GM18507 (cell line): ENCODE data around the gene VKORC1L1.
"Not testable (repeated sequence)": the region's sequence is repeated elsewhere in the genome, so short reads cannot be mapped to it uniquely, and the experiment has no call there.

Experiments used
- DNase-seq: peaks from one replicate; pipeline ENCODE4 v3.0.0; 2011; ENCODE audit warnings: low read depth; ENCODE audit not compliant: insufficient read length; ENCODE audit errors: extremely low spot score
- FAIRE-seq: peaks from 2 replicates; lab custom pipeline; 2011; peaks lifted over from hg19 to GRCh38; lab: Jason Lieb, UNC

VKORC1L1 gene

DNA sequence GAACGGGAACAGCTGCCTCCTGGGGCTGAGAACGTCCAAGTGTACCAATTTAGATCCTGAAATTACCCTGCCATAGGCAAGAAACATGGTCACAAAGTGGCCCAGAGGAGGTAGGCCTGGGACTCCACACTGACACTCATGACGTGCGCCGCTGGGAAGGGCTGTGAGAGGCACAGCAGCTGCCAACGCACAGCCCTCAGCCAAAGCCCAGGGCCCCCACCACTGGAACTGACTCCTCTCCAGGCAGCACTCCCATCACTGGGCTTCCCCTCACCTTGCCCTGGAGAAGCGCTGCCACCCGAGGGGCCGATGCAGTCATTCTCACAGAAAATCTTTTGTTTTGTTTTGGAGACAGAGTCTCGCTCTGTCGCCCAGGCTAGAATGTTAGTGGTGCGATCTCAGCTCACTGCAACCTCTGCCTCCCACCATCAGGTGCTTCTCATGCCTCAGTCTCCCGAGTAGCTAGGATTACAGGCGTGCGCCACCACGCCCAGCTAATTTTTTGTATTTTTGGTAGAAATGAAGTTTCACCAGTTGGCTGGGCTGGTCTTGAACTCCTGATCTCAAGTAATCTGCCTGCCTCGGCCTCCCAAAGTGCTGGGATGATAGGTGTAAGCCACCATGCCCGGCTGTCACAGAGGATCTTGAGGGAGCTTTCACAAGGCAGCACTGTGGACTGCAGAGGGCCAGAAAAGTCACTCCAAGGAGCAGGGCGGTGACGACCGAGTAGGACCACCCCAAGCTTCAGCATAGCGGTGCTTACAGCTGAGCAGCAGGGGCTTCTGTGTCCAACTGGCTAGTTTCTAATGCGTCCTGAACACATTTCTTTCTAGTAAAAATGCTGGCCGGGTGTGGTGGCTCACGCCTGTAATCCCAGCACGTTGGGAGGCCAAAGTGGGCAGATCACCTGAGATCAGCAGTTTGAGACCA, 95.6 kb downstream of the VKORC1L1 start:
- DNase-seq, result no peak
- FAIRE-seq, result no peak

DNA sequence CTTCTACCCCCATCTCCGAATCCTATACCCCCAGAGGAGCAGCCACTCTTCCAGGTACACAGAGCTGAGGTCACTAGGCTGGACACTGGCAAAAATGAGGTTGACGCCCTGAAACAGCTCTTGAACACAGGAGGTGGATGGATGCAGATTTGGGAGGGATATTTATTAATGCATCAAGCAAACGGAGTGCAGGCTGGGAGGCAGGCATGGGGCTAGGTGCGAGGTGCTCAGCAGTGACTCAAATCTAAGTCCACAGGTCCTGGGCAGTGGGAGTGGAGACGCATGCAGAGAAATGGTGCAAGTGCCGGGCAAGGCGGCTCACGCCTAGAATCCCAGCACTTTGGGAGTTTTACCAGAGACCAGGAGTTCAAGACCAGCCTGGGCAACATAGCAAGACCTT, 98.1 kb downstream of the VKORC1L1 start:
- FAIRE-seq, result no peak
- no peak for DNase-seq

DNA sequence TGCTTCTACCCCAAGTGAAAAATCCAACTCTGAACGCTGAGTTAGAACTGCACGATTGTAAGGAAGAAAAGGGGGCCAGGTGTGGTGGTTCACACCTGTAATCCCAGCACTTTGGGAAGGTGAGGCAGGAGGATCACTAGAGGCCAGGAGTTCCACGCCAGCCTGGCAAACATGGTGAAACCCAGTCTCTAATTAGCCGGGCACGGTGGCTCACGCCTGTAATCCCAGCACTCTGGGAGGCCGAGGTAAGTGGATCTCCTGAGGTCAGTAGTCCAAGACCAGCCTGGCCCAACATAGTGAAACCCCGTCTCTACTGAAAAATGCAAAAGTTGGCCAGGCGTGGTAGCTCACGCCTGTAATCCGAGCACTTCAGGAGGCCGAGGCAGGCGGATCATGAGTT, 100.1 kb downstream of the VKORC1L1 start:
- no peak for DNase-seq
- FAIRE-seq, result no peak

DNA sequence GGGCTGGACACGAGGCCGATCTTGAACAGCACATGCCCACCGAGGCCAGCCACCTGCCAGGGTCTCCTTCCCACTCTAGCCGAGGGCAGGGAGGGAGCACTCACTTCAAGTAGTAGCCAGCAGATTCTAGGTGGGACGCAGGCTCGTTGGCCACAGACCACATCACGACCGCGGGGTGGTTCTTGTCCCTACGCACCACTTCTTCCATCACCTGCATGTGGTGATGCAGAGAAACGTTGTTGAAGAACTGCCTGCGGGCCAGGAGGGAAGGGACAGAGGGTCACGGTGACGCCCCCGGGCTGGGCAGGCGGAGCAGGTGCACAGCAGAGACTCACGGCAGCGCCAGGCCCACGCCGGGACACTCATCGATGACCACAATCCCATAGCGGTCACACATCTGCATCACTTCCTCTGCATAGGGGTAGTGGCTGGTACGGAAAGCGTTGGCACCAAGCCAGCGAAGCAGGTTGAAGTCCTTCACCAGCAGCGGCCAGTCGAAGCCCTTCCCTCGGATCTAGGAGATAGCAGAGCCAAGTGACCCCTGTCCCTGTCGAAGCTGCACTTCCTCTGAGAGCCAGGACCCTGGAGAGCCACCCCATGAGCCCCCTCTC, 101.4 kb downstream of the VKORC1L1 start:
- DNase-seq, result no peak
- no peak for FAIRE-seq

DNA sequence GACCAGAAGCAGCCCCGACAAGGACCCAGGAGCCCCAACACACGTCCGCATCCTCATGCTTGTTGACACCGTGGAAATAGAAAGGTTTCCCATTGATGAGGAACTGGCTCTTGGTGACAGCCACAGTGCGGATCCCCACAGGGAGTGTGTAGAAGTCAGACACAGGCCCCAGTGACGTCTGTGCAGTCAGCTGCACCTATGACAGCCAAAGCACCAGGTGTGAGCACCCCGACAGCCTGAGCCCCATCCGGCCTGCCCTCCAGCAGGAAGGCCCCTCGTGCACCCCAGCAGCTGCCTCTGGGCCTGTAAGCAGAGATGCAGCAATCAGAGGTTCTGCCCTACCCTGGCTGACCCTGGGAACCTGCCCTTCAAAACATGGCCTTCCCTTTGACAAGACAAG, 102.0 kb downstream of the VKORC1L1 start:
- no peak for DNase-seq
- no peak for FAIRE-seq

DNA sequence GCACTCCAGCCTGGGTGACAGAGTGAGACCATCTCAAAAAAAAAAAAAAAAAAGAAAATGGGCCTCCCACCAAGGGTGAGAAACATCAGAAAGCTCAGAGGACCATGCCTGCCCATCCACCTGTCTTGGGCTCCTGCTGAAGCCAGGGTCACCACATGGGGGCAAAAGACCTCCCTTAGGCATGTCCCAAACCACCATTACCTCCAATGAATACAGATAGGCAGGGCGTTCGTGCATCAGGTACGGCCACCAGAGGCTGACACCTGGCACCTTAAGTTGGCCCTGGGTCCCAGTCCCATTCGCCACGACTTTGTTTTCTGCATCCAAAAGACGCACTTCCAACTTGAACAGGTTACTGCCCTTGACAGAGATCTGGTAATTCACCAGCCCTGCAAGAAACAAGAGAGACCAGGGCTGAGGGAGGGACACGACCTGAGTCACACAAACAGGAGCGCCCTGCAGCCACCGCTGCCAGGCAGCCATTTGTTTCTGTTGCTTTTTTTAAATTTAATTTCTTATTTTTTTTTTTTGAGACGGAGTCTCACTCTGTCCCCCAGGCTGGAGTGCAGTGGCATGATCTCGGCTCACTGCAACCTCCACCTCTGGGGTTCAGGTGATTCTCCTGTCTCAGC, 103.1 kb downstream of the VKORC1L1 start:
- DNase-seq (no peak), FAIRE-seq (no peak)

DNA sequence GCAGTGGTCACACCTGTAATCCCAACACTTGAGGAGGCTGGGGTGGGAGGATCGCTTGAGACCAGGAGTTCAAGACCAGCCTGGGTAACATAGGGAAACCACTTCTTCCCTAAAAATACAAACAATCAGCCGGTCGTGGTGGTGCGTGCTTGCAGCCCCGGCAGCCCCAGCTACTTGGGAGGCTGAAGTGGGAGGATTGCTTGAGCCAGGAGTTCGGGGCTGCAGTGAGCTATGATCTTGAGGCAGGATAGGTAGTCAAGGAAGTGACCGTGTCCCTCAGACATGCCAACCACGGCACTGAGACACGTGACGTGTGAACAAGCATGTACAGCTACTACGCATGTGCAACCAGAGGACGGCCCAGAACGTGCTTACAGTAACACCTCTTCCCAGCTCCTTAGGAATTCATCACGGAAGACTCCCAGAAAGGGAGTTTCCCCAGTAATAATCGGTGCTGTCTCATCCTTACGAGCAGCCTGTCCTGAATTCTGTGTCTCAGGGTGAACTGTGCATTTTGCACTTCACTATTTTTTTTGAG, 103.9 kb downstream of the VKORC1L1 start:
- FAIRE-seq (no peak), DNase-seq (no peak)

DNA sequence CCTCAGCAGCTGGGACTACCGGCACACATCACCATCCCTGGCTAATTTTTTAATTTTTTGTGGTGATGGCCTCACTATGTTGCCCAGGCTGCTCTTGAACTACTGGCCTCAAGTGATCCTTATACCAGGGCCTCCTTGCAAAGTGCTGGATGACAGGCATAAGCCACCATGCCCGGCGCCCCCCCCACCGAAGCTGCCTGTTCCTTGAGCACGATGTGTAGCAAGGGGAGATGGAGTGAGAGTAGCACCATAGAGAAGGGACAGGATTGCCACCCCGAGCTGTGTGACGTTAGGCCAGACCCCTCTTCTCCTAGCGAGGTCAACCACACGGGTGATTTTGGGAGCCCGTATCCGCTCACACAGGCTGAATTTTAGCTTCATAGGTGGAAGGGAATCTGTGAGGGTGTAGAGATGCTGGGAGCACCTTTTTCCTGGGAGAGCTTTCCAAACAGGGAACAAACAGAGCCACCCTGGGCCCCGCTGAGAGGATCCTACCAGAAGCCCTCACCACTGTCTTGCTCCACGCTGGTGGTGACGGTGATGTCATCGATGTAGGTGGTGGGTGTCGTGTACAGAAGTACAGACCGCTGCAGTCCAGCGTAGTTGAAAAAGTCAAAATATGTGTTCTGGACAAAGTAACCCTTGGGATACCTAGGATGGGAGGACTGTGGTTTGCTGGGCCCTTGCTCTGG, 106.2 kb downstream of the VKORC1L1 start:
- FAIRE-seq (no peak), DNase-seq (no peak)

DNA sequence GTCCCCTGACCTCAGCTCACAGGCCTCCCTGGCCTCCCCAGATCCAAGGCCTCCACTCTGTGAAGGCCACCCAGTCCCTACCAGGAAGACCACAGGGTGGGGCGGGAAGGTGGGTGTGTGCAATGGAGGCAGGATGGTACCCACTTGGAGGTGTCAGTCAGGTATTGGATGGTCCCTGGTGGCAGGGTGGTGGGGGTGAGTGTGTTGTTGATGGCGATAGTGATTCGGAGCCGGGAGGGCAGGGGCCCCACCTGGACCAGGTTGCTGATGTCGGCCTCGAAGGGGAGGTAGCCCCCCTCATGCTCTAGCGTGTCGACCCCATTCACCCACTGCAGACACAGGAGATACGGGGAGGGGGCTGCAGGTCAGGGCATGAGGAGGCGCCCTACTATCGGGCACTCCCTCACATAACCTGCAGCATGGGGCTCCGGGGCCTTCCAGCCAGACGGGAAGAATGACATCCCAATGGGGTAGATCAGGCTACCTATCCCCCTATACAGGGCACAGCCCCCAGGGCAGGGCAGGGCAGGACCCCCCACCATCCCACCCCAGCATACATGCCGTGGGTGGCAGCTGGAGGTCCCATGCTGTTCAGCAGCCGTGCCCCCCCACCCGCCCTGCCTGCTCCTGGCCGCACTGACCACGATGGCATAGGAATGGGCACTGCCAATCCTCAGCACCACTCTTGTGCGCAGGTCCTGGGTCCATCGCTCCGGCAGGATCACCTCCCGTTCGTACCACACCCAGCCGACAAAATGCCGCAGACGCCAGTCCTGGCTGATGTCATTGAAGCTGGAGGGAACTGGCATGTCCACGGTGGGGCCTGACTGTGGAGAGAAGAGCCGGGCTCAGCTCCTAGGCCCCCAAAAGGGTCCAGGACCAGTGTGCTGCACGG, 107.0 kb downstream of the VKORC1L1 start:
- no peak for DNase-seq
- no peak for FAIRE-seq

DNA sequence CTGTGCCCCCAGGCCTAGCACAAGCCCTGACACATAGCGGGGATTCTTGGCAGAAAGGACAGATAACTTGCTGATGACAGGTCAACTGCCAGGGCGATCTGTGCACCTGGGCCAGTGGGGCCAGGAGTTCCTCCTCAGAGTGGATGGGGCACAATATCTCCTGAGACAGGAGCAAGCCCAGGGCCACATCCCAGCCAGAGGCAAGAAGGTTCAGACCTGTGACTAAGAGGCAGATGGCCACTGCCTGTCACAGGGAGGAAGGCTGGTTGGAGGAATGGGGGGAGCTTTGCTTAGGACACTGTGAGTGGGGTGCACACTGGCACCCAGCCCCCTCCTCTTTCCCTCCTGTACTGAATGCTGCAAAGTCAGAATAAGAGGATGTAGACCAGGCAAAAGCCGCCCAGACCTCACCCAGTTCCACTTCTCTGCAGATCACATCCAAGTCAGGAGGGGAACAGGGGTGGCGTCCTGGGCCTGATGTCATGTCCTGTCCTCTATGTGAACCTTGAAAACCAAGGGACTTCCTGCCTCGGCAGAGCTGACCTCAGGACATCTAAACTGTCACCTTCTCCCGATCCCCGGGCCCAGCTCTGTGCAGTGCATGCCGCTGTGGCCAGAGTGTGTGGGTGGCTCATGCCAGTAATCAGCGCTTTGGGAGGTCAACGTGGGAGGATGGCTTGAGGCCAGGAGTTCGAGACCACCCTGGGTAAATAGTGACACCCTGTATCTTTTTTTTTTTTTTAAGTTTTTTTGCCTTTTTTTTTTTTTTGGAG, 107.8 kb downstream of the VKORC1L1 start:
- peak; percentile 73 for DNase-seq
- peak; percentile 93 for FAIRE-seq

DNA sequence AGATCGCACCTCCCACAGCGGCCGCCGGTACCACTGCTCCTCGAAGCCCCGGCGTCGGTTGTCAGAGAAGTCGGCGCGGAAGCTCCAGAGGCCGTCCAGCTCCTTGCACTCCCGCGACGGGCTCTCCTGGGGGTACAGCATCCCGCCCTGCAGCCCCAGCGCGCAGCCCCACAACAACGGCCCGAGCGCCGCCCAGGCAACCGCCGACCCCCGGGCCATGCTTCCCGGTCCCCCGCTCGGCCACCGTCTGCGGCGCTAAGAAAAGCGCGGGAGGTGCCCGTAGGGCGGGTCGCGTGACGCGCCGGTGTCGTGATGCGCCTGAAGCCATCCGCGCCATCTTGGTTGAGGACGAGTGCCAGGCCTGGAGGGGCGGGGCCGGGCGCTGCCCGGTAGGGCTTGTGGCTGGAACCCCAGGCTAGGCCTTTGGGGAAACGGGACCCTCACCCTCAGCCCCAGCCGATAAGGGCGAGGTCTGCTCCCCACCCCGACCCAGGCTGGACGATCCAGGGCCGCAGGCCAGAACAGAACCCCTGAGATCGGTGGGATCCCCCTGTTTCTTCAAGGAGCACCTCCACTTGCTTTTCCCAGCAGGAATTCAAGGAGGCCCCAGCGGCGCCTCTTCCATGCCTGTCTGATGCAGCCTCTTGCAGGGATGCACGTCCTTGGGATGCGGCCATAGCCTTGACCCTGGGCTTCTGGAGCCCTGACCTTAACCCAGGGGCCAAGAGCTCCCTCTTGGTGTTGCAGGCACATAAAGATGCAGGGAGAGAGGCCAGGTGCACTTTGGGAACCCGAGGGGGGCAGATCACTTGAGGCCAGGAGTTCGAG, 109.3 kb downstream of the VKORC1L1 start, which contains the start of gene GUSB:
TSS of gene GUSB (minus strand) at position 249 of the 828 bp plus-strand sequence. CDS start at position 219, 30 bp downstream.
- peak; percentile 91 for DNase-seq
- FAIRE-seq, result peak; percentile 88

DNA sequence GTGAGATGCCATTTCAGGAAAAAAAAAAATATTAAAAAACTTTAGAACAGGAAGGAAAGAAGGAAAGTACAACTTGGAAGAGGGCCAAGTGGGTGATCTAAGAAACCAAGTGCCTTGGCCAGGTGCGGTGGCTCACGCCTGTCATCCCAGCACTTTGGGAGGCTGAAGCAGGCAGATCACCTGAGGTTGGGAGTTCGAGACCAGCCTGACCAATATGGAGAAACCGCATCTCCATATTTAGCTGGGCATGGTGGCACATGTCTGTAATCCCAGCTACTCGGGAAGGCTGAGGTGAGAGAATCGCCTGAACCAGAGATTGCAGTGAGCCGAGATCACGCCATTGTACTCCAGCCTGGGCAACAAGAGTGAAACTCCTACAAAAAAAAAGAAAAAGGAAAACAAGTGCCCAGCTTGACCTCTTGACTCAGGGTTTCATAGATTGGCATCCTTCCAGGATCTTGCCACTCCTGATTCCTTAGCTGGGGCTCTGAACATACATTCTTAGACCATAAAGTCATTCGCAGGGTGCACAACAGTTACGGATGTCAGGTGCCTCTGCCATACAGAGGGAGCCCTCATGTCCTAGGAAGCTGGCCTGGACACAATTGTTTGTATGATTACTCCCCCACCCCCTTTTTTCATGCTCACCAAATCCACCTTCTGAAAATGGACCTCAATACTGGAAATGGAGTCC, 111.2 kb downstream of the VKORC1L1 start:
- FAIRE-seq (no peak), DNase-seq (no peak)

DNA sequence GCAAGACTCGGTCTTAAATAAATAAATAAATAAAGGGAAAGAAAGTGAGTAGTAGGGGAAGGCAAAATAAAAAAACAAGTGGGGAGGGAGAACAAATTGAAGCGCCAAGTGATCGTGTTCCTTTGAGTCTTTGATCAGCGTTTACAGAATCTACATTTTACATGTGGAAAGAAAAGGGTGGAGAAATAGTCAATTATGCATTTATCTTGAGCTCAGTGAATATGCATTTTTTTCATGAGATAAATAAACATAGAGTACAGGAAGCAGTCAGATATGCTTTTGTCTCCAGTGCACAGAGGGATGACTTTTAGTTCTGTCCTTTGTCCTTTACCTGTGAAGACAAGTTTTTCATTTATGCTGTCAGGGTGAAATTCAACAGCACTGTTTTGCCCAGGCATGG, 115.2 kb downstream of the VKORC1L1 start:
- no peak for DNase-seq
- no peak for FAIRE-seq

DNA sequence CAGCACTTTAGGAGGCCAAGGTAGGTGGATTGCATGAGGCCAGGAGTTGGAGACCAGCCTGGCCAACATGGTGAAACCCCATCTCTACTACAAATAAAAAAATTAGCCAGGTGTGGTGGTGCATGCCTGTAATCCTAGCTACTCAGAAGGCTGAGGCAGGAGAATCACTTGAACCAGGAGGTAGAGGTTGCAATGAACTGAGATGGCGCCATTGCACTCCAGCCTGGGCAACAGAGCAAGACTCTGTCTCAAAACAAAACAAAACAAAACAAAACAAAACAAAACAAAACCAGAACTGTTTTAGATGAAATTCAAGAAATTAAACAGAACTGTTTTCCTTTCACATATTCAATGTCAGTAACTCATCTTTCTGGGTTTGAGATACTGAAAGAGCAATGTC, 115.6 kb downstream of the VKORC1L1 start:
- FAIRE-seq, result not testable (repeated sequence)

DNA sequence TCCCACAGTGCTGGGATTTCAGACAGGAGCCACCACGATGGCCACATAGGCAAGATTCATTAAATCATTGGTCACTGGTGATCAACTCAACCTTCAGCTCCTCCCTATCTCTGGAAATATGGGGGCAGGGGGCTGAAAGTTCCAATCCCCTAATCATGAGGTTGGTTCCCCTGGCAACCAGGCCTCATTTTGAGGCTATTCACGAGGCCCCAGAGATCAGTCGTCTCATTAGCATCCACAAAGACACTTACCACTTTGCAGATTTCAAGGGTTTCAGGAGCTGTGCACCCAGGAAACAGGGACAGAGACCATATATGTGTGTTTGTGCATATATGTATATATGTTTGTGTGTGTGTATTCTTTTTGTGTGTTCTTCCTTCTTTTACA, 116.8 kb downstream of the VKORC1L1 start:
- FAIRE-seq (no peak), DNase-seq (no peak)

More for the DNA sequence above, 115.6 kb downstream of the VKORC1L1 start:
- DNase-seq, result not testable (repeated sequence)

DNA sequence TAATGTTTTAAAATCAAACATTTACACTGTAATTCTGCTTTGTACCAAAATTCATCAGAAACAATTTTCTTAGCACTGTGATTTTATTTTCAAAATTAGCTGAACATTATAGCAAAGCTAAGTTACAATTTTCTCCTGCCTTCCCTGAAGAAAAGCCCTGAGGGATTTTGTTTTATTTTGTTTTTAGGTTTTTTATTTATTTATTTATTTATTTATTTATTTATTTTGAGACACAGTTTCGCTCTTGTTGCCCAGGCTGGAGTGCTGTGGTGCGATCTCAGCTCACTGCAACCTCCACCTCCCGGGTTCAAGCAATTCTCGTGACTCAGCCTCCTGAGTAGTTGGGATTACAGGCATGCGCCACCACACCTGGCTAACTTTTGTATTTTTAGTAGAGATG, 119.0 kb downstream of the VKORC1L1 start:
- FAIRE-seq, DNase-seq: not testable (repeated sequence)
